Fibroblast of pulmonary artery (primary cell): Measurements from ENCODE around the gene GOLGA8B.
"Not testable (repeated sequence)": the region's sequence is repeated elsewhere in the genome, so short reads cannot be mapped to it uniquely, and the experiment has no call there.

Source experiments
- DNase-seq: peaks from one replicate; pipeline ENCODE4 v3.0.0-alpha.2; 2010; ENCODE audit warnings: low read depth
- H3K4me3 ChIP-seq: replicated peaks from 2 replicates; pipeline ENCODE4 v1.5.1; 2011; ENCODE audit warnings: low read depth, mild to moderate bottlenecking, control low read depth, low read length, moderate library complexity
- TF ChIP-seq, protein P1 (sequence below): IDR thresholded peaks from 2 replicates; pipeline ENCODE4 v1.5.1; 2011; ENCODE audit warnings: mild to moderate bottlenecking, control low read depth, low read length, inconsistent platforms; ENCODE audit errors: missing control alignments

The GOLGA8B gene

DNA sequence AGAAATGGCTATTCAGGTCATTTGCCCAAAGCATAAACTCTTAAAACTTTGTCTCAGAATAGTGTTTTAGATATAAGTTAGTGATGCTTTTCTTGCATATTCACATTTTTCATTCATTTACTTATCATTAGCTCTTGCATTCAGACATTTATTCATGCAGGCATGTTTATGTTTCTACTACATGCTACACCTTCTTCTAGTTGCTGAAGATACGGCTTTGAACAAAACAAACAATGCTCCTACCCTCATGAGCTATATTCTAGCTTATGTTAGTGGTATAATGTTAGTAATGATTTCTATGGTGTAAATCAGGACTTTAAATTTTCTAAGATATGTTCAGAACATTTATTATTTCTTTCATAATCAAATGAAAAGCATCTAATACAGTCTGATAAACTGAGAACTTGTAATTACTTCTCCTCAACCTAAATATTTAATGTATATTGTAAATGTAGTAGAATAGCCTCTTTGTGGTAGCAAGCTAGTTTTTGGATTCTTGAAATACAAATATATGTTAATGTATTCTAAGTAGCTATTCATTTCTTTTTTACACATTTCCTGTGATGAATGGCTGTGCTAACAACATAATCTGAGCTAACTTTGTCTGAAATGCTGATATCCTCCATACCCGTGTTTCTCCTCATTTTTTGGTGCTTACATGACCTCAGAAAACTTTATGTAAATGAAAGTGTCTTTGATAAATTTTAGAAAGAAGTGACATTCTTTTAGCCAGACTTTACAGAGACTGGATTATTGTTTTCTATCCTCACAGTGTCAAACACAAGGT is 15.5 kb upstream of the GOLGA8B start:
- TF ChIP-seq, protein P1, sequence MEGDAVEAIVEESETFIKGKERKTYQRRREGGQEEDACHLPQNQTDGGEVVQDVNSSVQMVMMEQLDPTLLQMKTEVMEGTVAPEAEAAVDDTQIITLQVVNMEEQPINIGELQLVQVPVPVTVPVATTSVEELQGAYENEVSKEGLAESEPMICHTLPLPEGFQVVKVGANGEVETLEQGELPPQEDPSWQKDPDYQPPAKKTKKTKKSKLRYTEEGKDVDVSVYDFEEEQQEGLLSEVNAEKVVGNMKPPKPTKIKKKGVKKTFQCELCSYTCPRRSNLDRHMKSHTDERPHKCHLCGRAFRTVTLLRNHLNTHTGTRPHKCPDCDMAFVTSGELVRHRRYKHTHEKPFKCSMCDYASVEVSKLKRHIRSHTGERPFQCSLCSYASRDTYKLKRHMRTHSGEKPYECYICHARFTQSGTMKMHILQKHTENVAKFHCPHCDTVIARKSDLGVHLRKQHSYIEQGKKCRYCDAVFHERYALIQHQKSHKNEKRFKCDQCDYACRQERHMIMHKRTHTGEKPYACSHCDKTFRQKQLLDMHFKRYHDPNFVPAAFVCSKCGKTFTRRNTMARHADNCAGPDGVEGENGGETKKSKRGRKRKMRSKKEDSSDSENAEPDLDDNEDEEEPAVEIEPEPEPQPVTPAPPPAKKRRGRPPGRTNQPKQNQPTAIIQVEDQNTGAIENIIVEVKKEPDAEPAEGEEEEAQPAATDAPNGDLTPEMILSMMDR, result no peak
- H3K4me3 ChIP-seq, result no peak overlapping the region
- DNase-seq, result no peak

DNA sequence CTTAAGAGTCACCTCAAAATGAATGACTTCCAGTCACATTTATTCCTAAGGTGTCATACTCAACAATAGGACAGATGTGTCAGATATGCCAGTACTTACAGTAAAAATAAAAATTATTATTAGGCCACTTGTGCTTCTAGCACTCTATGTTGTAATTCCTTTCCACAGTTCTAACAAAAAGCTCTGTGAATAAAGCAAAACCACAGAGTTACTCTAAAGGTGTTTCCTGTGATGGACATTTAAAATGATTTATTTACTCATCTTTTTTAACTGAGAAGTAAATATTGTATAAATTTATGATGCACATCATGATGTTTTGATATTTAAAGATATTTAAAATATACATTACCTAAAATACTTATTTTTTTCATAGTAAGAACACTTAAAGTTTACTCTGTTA is 13.9 kb upstream of the GOLGA8B start:
- no peak for DNase-seq
- TF ChIP-seq, protein P1, result no peak
- no peak overlapping the region for H3K4me3 ChIP-seq

GRCh38 chr15:34594361-34594760 is 10.9 kb upstream of the GOLGA8B start:
- TF ChIP-seq, protein P1, result no peak
- H3K4me3 ChIP-seq, result no peak overlapping the region
- no peak for DNase-seq

- TF ChIP-seq, protein P1, result no peak
- H3K4me3 ChIP-seq, result no peak overlapping the region
- DNase-seq, result no peak
These were observed 7.9 kb upstream of the GOLGA8B start for GRCh38 chr15:34591306-34591705.

GRCh38 chr15:34588046-34588674 is 4.7 kb upstream of the GOLGA8B start:
- H3K4me3 ChIP-seq, result peak overlapping the region; percentile 42
- TF ChIP-seq, protein P1, result peak; percentile 89
- peak; percentile 84 for DNase-seq

GRCh38 chr15:34585966-34586365 is 2.5 kb upstream of the GOLGA8B start:
- not testable (repeated sequence) for DNase-seq, H3K4me3 ChIP-seq

- no peak overlapping the region for H3K4me3 ChIP-seq
- TF ChIP-seq, protein P1, result no peak
- DNase-seq, result no peak
These were observed 1.5 kb upstream of the GOLGA8B start for GRCh38 chr15:34584996-34585395.
